GM12873 (cell line): ENCODE measurements around the gene LCA5L.

Source experiments
- TF ChIP-seq, protein P1 (sequence below): IDR thresholded peaks from 2 replicates; pipeline ENCODE4 v1.5.1; 2012; ENCODE audit warnings: low read depth, mild to moderate bottlenecking, moderate library complexity, low read length, control low read depth; ENCODE audit not compliant: insufficient read depth; ENCODE audit errors: missing control alignments

LCA5L gene

DNA sequence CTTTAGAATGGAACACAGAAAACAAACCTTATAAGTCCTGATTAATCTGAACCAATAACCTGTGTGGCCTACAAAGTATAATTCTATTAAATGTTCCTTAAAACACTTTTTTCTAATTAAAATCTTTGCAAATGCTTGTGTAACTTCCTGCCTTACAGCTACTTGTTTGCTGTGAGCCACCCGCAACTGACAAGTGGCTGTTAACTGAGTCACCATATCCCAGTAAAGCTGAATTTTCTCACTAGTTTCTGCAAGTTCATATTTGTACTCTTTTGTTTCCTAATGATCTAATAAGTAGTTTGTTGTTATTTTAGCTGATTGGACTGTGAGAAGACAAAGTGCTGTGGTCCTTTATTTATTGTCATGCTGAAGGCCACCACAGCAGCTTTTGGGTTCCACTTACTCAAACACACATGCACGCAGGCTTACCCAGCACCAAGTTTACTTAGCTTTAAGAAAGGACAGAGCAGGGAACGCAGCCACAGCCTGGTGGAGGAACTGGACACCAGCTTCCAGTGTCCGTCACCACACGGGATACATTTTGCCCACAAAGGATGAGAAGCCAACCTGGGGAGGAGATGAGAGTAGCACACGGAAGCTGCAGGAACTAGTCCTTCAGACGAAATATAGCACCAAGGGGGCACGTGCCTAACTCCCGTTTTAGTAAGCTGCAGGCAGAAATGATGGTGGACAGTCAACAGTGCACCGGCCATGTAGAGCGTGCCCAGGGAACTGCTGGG is 47.8 kb downstream of the LCA5L start:
- TF ChIP-seq, protein P1, sequence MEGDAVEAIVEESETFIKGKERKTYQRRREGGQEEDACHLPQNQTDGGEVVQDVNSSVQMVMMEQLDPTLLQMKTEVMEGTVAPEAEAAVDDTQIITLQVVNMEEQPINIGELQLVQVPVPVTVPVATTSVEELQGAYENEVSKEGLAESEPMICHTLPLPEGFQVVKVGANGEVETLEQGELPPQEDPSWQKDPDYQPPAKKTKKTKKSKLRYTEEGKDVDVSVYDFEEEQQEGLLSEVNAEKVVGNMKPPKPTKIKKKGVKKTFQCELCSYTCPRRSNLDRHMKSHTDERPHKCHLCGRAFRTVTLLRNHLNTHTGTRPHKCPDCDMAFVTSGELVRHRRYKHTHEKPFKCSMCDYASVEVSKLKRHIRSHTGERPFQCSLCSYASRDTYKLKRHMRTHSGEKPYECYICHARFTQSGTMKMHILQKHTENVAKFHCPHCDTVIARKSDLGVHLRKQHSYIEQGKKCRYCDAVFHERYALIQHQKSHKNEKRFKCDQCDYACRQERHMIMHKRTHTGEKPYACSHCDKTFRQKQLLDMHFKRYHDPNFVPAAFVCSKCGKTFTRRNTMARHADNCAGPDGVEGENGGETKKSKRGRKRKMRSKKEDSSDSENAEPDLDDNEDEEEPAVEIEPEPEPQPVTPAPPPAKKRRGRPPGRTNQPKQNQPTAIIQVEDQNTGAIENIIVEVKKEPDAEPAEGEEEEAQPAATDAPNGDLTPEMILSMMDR, result no peak

DNA sequence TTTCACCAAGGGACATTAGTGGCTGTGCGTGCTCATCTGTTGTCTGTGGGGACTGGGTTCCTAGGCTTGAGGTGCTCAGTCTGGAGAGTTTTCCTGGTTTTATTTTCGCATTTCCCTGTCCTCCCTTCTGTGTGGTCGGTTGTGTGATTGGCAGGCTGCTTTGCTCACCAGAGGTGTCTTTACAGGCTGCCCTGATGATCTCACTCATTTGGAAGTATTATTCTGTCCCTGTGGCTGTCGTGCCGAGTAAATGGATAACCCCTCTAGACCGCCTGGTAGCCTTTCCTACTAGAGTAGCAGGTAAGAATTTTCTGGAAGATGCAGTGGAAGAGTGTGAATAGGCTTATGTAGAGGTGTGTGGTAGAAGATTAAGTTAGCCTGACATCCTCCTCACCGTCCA is 52.6 kb downstream of the LCA5L start:
- TF ChIP-seq, protein P1, result no peak

DNA sequence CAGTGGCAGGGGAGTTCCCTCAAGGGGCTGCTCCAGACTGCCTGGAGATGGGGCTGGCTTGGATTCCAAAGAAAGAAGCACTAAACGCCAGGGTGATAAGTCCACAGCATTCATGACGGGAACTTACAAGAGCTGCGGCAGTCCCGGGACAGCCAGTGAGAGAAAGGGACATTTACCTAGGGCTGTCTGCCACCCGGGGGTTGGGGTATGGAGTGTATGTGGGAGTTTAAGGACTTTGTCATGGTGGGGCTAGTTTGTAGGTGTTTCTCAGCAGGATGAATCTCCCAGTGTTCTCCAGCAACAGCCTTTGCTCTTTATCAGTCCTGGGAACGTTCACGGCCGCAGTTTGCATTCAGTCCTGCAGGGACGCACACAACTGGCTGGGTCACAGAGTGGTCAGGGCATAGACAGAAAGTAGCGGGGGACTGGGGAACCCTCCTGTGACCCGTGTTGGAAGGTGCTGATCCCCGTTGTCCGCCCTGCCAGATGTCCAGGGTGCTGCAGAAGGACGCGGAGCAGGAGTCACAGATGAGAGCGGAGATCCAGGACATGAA is 55.3 kb downstream of the LCA5L start:
- TF ChIP-seq, protein P1, result no peak

DNA sequence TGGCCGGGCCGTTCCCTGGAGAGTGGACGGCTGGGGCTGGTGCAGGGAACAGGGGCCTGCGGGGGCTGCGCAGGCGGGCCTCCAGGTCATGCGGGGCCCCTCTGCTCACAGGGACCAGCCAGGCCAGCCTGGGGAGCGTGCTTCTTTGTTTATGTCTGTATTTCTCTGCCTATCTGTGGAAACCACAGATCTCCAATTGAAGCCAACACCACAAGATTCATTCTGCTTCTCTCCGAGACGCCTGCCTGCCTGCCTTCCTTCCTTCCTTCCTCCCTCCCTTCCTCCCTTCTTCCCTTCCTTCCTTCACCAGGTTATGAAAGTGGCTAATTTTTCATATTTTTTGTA is 56.8 kb downstream of the LCA5L start:
- TF ChIP-seq, protein P1, result no peak

DNA sequence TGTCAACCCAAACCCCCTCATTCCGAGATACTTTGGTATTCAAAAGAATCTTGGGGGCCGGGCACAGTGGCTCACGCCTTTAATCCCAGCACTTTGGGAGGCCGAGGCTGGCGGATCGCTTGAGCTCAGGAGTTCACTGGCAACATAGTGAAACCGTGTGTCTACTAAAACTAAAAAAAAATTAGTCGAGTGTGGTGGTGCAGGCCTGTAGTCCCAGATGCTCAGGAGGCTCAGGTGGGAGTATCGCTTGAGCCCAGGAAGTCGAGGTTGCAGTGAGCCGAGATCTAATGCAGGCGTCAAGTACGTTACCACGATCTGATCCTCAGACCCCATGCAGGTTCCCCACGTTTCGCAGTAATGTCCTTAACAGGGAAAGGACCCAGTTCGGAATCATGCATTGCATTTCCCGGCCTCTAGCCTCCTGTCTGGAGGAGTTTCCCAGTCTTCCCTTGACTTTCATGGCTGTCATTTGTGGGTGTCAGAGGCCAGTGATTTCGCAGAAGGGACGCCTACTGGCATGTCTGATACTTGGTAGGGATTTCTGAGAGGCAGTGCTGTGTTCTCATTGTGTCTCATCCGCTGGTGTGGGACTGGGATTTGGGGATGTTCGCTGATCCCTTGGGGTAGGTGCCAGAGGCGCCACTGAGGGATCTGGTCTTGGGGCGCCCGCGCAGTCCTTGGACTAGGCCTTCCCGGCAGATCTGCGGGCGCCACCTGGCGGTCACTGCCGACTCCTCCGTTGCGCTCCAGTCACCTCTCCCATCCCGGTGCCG is 57.4 kb downstream of the LCA5L start:
- TF ChIP-seq, protein P1, result peak; percentile 94

DNA sequence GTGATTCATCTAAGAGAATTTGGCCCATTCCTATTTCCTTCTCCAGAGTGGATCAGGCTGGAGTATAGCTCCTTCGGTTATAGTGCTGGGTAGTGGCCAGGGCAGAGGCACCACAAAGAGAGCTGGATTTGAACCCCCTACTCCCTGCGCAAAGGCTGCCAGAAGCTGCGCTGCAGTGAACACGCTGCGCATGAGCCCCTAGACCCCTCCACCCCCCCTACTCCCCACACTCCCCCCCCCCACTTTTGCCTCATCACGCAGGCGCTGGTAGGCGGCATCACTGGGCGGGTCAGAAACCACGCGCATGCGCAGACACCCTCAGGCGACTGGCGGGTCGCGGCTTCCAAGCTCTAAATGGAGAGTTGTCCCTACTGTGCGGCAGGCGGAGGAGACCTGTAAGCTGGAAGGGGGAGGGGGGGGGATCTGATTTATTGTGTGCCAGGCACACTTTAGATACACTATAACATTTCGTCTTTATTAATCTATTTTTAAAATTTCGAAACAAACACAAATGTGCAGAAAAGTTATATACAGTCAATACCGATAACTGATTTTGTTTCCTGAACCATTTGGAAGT is 58.0 kb downstream of the LCA5L start:
- TF ChIP-seq, protein P1, result no peak

DNA sequence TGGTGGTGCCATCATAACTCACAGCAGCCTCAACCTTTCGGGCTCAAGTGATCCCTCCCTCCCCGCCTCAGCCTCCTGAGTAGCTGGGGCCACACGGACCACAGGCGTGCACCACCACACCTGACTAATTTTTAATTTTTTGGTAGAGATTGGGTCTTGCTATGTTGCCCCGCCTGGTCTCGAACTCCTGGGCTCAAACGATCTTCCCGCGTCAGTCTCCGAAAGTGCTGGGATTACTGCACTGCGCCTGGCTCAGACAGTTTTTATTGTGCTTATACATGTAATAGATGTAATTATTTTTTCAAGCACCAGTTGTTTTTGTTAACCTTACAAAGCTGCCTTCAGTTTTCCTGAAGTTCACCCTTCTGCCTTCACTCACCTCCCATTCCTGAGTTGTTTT is 58.7 kb downstream of the LCA5L start:
- TF ChIP-seq, protein P1, result no peak
